Erythroblast (primary cell): ENCODE measurements around the gene CD248.

Experiments
- DNase-seq, 2 experiments: peaks; one replicate each; lab custom pipeline; 2025; lab: John Stamatoyannopoulos, UW
- GATA1 ChIP-seq: IDR thresholded peaks from 2 replicates; pipeline ENCODE4 v1.6.1; 2011; ENCODE audit warnings: low read depth, mild to moderate bottlenecking, control low read depth, low read length, moderate library complexity
- POLR2A ChIP-seq: IDR thresholded peaks from 2 replicates; pipeline ENCODE4 v1.6.1; 2011; ENCODE audit warnings: mild to moderate bottlenecking, low read length

CD248 gene

GRCh38 chr11:66347425-66348276 is 30.8 kb upstream of the CD248 start, which contains the start of gene B4GAT1:
B4GAT1 (minus strand) TSS chr11:66347629; CDS start chr11:66347545, 84 bp downstream.
- peak; percentile 82 to 86 for DNase-seq
- TF ChIP-seq GATA1 = no peak
- TF ChIP-seq POLR2A = peak; percentile 25

DNA sequence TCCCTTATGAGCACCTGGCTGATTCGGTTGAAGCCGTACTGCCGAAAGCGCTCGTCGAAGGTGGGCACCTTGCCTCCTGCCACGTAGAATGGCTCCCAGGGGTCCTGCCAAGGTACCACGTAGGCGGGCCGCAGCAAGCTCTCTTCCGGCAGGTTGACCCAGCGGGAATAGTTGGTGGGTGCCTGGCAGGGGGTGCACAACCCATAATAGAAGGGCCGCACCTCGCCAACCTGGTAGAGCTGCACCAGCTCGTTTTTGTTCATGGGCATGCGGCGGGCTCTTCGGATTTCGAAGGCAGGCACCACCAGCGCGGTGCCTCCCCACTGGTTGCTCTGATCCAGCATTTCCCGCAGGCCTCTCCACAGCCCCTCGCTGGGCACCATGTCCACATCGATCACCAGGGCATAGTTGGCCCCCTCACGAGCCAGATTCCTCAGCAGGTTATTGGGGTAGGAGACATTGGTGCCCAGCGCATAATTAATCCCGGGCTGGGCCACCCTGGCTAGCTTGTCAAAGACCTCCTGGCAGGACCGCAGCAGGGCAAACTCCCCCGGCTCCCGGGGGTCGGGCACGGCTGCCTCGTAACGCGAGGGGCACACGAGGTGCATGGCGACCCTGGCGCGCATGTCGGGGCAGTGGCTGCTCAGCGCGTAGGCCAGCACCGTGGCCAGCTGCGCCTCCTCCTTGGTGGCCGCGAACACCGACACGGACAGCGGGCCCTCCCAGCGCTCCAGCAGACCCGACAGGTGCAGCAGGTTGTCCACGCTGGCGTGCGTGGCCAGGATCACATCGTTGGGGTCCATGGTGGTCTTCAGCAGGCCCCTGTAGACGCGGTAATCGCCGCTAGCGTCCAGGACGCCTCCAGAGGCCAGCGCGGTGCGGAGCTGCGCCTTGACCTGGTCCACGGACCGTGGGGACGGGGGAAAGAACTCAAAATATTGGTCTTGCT is 29.9 kb upstream of the CD248 start:
- TF ChIP-seq GATA1 = no peak
- DNase-seq = no peak

- no peak for DNase-seq
- TF ChIP-seq GATA1 = no peak
Measured at GRCh38 chr11:66345316-66345649, 28.4 kb upstream of the CD248 start.

- peak; percentile 98 to 99 for DNase-seq
- TF ChIP-seq POLR2A (peak; percentile 88), GATA1 (no peak)
Measured at GRCh38 chr11:66344550-66345315, 27.9 kb upstream of the CD248 start, which contains the start of gene BRMS1. BRMS1 (minus strand) TSS chr11:66345104; CDS start chr11:66342234, 2,870 bp downstream.

DNA sequence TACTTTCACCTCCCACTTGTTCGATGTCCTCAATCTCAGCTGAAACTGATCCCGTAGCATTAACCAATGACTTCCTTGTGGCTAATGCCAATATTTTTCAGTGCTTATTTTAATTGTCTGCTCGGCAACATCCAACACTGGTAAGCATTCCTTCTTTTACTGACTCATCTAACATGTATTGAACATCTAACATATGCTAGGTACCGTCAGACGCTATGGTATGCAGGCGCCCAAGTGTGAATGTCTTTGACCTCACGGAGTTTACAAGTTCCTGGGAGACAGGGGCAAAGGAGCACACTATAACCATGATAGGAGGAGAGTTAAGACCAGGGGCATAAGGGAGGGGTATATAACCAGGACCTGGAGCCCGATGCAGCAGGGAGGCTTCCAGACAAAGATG is 26.3 kb upstream of the CD248 start:
- TF ChIP-seq GATA1 (no peak), POLR2A (no peak)
- no peak for DNase-seq

- DNase-seq = no peak
- TF ChIP-seq GATA1 = no peak
Measured at GRCh38 chr11:66341502-66342126, 24.8 kb upstream of the CD248 start.

GRCh38 chr11:66340596-66341501 is 24.0 kb upstream of the CD248 start:
- DNase-seq = no peak
- TF ChIP-seq GATA1 = no peak
- no peak for TF ChIP-seq POLR2A

DNA sequence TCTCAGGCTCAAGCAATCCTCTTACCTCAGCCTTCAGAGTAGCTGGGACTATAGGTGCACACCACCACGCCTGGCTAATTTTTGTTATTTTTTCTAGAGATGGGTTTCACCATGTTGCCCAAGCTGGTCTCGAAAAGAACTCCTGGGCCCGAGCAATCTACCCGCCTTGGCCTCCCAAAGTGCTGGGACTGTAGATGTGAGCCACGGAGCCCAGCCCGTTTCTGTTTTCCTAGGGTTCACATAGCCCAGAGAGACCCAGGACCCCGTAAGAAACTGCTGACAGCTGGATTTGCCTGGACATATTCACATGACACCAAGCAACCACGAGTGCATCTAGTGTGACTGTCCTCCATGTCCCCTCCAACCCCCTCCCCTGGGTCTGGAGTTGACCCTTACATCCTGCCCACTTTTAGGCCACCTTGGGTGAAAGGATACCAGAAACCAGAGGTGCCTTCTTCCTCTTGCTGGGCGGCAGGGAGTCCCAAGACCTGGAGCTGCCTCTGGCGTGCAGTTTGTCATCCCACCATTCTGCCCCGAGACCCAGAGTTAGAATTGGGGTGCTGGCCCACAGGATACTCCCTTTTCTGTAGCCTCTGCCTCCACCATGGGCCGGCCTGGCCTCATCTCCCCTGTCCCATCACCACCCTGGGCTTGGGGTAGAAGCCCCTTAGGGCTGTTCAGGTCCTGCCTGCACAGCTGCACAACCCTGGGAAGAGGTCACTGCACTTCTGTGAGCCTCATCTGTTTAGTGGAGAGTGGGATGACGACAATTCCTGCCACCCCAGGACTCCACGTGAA is 23.0 kb upstream of the CD248 start:
- DNase-seq = no peak
- TF ChIP-seq GATA1 = no peak
- no peak for TF ChIP-seq POLR2A

- TF ChIP-seq GATA1 (no peak), POLR2A (no peak)
Measured at GRCh38 chr11:66339162-66339675, 22.4 kb upstream of the CD248 start.

GRCh38 chr11:66338276-66339161 is 21.7 kb upstream of the CD248 start:
- no peak for DNase-seq
- TF ChIP-seq POLR2A (no peak), GATA1 (no peak)

More at GRCh38 chr11:66339162-66339675, 22.4 kb upstream of the CD248 start:
- DNase-seq = no peak
